ENCODE data around the gene ARHGAP29.
"Not testable (repeated sequence)": the region's sequence is repeated elsewhere in the genome, so short reads cannot be mapped to it uniquely, and the experiment has no call there.

The ARHGAP29 gene

DNA sequence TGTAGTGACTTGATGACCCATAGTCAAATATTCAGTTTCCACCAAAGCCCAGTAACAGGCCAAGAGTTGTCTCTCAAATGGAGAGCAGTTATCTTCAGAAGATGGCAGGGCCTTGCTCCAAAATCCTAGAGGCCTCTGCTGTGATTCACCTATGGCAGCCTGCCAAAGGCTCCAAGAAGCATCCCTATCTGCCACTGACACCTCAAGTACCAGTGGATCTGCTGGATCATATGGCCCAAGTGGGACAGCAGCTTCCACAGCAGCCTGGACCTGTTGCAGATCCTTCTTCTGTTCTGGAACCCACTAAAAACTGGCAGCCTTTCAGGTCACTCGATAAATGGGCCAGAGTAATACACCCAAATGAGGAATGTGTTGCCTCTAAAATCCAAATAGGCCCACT is 73.3 kb downstream of the ARHGAP29 start:
- not testable (repeated sequence) for DNase-seq

GRCh38 chr1:94163249-94163648 is 74.1 kb downstream of the ARHGAP29 start:
- not testable (repeated sequence) for DNase-seq

DNA sequence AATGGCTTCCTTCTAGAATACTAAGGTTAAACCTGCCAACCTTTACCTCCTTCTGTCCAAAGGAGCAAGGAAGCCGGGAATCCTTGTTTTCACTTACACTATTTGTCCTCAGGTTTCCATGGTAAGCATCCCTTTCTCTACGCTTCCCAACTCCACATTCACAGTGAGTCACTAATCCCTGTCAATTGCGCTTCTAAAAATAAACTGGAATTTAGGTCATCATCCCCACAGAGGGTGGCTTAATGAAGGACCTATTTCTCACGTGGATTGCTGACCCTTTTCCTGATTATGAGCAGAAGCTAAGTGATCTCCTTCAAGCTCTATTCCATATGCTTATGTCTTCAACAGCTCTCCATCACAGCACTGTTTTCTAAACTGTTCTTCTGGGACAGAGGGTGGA is 76.6 kb downstream of the ARHGAP29 start:
- no peak for DNase-seq

- DNase-seq, result no peak
Measured at GRCh38 chr1:94156096-94156625, 81.2 kb downstream of the ARHGAP29 start.

GRCh38 chr1:94154989-94155388 is 82.4 kb downstream of the ARHGAP29 start:
- no peak for DNase-seq

- DNase-seq, result no peak
Measured at GRCh38 chr1:94153133-94153532, 84.3 kb downstream of the ARHGAP29 start.

- not testable (repeated sequence) for DNase-seq
Measured at GRCh38 chr1:94149166-94149565, 88.2 kb downstream of the ARHGAP29 start.

DNA sequence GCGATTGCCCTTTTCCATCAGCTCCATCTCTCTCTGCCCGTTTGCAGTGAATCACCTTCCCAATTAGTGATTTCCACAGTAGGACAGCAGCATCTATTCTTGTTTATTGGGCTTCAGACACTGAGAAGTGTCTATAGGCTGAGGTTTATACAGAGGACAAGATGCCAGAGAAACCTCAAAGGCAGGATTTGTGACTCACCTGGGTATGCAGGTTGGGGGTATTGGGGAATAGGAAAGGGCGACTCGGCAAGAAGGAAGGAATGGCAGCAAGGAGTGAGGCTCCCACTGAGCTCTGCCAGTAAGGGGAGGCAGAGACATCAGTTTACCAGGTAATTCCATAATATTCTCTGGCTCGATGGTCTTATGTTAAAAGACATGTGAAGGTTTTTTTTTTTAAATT is 91.1 kb downstream of the ARHGAP29 start:
- no peak for DNase-seq

- no peak for DNase-seq
Measured at GRCh38 chr1:94144836-94145235, 92.5 kb downstream of the ARHGAP29 start.

- no peak for DNase-seq
Measured at GRCh38 chr1:94143809-94144176, 93.6 kb downstream of the ARHGAP29 start.

DNA sequence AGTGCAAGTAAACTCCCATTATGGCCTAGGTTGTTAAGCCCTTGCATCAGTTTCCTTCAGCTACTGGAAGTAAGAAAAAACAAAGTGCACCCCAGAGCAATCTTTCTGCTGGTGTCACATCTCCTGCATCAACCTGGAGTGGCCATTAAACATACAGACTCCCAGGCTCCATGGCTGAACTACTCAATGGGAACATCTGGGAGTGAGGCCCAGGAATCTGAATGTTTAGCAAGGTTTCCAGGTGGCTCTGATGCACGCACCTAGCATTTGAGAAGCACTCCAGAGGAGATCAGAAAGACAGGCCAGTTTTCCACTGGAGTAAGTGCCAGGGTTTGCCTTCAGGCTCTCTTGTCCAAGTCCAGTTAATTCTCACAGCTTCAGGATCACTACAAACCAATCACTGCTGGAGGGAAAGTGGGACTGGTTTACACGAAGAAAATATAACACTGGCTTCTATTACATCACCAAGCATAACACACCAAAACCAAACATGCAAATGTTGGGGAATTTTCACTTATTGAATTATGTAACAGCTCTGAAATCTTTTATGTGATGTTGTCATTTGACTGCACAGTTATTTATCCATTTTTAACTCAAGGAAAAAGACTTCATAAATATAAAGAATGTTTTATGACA is 94.1 kb downstream of the ARHGAP29 start:
- no peak for DNase-seq

DNA sequence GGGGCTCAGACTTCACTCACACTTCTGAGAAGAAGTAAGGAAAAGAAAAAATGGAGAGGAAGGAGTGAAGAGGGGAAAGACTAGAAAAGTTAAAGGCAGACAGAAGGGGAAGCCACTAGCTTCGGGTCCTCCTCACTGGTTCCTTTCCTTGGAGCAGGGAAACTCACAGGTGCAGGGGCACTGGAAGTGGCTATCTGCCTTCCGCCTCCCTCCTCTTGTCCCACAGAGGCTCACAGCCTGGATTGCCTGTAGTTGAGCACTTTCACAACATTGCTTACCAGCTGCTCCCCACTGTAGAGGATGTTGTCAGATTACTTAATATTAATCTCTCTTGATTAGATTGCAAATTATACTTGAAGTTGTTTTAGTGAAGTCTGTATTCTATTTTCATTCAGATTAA is 94.8 kb downstream of the ARHGAP29 start:
- DNase-seq, result no peak

- no peak for DNase-seq
Measured at GRCh38 chr1:94142022-94142421, 95.4 kb downstream of the ARHGAP29 start.

DNA sequence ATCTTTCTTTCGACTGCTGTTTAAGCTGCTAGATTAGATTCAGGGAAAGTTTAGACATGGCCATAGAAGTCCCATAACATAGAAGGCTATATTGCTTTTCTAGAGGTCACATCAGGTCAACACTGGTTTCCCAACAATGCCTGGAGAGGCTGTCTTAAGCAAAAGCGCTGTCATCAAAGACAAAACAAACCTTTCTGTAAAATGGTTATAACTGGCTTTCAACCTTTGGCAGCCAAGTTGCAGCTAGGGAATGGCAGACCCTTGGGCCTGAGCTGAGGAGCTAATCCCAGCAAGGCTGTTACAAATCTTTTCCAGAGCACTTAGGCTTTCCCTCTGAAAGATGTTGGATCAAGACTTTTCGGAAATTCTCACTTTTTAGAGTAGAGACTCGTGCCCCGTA is 105.3 kb downstream of the ARHGAP29 start:
- no peak for DNase-seq

GRCh38 chr1:94130851-94131595 is 106.4 kb downstream of the ARHGAP29 start:
- DNase-seq, result no peak

DNA sequence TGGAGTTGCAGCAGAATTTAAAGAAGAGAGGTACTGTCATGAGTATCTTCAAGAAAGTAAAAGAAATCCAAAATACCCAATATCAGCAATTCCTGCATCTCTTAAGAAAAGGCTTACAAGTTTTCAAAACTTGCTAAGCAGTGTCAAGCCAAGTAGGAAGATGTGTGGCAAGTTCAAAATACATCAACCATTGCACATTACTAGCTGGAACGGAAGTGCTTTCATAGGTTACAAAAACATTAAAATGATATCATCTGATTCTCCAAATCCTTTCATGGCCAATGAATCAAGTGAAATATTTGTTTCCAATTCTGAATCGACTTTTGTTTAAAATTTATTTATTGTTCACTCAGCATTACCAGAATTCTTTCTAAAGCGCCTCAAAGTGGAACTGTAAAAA is 110.7 kb downstream of the ARHGAP29 start:
- no peak for DNase-seq

GRCh38 chr1:94125551-94126514 is 111.6 kb downstream of the ARHGAP29 start:
- DNase-seq, result no peak

DNA sequence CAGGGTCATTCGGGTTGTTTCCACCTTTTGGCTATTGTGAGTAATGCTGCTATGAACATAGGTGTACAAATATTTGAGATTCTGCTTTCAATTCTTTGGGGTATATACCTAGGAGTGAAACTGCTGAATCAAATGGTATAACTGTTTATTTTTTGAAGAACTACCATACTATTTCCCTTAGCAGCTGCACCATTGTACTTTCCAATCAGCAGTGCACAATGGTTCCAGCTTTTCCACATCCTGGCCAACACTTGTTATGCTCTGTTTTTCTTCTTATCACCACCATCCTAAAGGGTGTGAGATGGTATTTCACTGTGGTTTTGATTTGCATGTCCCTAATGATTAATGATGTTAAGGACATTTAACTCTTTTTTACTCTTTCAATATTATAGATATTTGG is 112.8 kb downstream of the ARHGAP29 start:
- DNase-seq, result no peak

- DNase-seq, result no peak
Measured at GRCh38 chr1:94122201-94122970, 115.0 kb downstream of the ARHGAP29 start.
